Esophagus squamous epithelium (tissue), 4 donors: ENCODE data around the gene ATP10B.

Source experiments
- POLR2A ChIP-seq, 4 donors: fragments of 450-650 bp; IDR thresholded peaks; one replicate each; pipeline ENCODE4 v1.6.1; 2017; ENCODE audit warnings: antibody characterized with exemption in 4 of 4, mild to moderate bottlenecking in 4 of 4, moderate library complexity in 3 of 4
- TF ChIP-seq, protein P1 (sequence below), 6 experiments: fragments of 450-650 bp in 4 of 6; fragments of 200-600 bp in 2 of 6; sonication (generic) in 2 of 6; IDR thresholded peaks; one replicate each; pipeline ENCODE4 v1.5.1; 2016 to 2019; ENCODE audit warnings: antibody characterized with exemption in 6 of 6, mild to moderate bottlenecking in 4 of 6, moderate library complexity in 4 of 6

DNA sequence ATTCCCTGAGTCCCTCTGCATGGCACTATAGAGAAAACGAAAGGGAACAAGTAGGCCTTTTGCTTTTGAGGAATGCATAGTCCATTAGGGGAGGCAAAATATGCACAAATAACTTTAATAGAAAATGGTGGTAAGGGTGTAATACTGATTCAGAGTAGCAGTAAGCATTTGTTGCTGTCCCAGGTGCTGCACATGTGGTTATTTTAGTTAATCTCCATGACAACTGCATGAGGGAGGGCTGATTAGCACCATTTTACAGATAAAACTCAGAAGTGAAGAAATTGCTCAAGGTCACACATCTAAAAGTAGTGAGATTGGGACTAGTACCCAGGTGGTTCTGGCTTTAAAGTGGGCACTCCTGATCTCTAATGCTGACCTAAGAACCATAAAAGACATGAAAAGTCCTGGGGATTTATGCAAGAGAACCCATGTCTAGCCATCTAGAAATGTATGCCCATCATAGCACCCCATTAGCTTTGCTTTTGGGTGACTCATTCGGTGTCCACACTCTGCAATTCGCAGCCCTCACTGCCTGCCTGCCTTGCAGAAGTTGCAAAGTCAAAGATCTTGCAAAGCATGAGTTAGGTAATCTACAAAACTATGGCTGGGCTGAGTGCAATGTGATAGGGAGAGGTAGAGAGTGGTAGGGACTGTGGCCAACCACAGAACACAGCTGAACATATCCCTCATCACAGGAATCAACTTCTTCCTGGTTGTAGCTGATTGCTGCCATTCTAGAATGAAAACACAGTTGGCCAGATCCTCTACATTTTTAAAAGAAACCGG lies 235.1 kb downstream of the ATP10B start:
- TF ChIP-seq, protein P1, sequence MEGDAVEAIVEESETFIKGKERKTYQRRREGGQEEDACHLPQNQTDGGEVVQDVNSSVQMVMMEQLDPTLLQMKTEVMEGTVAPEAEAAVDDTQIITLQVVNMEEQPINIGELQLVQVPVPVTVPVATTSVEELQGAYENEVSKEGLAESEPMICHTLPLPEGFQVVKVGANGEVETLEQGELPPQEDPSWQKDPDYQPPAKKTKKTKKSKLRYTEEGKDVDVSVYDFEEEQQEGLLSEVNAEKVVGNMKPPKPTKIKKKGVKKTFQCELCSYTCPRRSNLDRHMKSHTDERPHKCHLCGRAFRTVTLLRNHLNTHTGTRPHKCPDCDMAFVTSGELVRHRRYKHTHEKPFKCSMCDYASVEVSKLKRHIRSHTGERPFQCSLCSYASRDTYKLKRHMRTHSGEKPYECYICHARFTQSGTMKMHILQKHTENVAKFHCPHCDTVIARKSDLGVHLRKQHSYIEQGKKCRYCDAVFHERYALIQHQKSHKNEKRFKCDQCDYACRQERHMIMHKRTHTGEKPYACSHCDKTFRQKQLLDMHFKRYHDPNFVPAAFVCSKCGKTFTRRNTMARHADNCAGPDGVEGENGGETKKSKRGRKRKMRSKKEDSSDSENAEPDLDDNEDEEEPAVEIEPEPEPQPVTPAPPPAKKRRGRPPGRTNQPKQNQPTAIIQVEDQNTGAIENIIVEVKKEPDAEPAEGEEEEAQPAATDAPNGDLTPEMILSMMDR (IDR thresholded peaks at IDR 0.05) = no peak
- TF ChIP-seq POLR2A (IDR thresholded peaks at IDR 0.05) = no peak
